Mucosa of stomach (tissue), 1 donor: Measurements from ENCODE around the gene ADCY1.

Experiments used
- H3K27me3 ChIP-seq: one replicate; pipeline ENCODE4 v1.7.0; 2013; ENCODE audit warnings: mild to moderate bottlenecking, low read length; ENCODE audit not compliant: control insufficient read depth, insufficient read depth
- H3K36me3 ChIP-seq: one replicate; pipeline ENCODE4 v1.7.0; 2013; ENCODE audit warnings: low read length; ENCODE audit not compliant: control insufficient read depth, insufficient read depth
- H3K4me1 ChIP-seq: one replicate; pipeline ENCODE4 v1.7.0; 2013; ENCODE audit warnings: mild to moderate bottlenecking, low read length; ENCODE audit not compliant: control insufficient read depth, insufficient read depth
- H3K4me3 ChIP-seq: one replicate; pipeline ENCODE4 v1.7.0; 2013; ENCODE audit warnings: low read length
- H3K9ac ChIP-seq: one replicate; pipeline ENCODE4 v1.7.0; 2013; ENCODE audit warnings: mild to moderate bottlenecking, low read length, moderate library complexity
- H3K9me3 ChIP-seq: one replicate; pipeline ENCODE4 v1.7.0; 2013; ENCODE audit warnings: mild to moderate bottlenecking, low read length, moderate library complexity; ENCODE audit not compliant: control insufficient read depth
- donor health status: Pancreatic carcinoma.

The ADCY1 gene

DNA sequence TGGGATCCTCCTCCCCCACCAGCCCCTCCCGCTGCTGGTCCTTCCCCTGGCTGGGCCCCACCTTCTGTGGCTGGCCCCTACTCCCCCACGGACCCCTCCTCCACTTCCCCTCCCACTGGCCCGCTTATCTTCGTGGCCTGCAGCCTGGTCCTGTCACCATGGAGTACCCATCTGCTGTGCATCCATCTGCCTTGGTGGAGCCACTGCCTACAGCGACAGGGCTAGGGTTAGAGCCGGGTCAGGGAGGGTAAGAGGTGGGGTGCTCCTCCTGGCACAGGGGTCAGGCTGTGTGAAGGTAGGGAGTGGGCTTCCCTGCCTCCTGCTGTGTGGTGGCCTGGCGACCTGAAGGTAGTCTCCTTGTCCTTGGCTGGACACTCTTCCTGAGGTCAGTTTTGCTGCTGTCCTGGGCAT, 5.2 kb downstream of the ADCY1 start:
- no peaks in the 10 kb centered on the region for H3K36me3 ChIP-seq
- H3K4me3 ChIP-seq: no peak overlapping the region
- H3K4me1 ChIP-seq: peaks cover 11% of the 10 kb centered on the region
- no peak overlapping the region for H3K9ac ChIP-seq
- peaks cover 24% of the 10 kb centered on the region for H3K27me3 ChIP-seq
- H3K9me3 ChIP-seq: no peaks in the 10 kb centered on the region

DNA sequence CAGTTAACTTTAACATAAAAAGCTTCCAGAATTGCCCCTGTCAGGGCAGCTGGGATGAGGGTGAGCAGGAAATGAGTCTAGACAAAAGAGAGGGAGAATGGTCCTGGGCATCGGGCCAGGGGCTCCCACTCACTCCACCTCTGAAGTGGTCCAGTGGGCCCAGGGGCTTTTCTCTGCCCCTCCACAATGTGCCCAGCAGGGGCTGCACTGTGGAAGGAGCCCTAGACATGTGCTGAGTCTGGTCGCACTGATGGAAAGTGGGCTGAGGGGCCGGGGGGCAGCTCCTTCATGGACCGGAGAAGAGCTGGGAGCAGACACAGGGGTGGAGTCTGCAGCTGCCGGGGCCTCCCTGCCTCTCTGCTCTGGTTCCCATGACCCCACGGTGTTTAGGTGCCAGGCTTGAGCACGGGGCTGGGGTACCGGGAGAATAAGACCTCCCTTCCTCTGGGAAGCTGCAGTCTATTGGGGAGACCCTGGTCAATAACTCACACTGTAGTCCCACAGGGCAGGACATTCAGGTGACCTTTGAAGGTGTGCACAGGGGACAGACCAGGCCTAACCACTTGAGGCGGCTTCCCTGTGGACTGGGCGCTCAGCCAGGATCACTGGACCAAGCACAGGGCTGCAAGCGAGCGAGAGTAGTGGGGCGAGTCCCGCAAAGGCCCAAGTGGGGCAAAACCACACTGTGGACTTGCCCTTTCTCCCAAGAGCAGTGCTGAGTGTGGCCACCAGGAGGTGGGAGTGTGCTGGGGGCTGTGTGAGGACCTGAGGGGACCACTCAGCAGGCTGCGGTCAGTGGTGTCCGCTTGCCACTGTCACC, 6.1 kb downstream of the ADCY1 start:
- H3K27me3 ChIP-seq: peaks cover 17% of the 10 kb centered on the region
- no peaks in the 10 kb centered on the region for H3K9me3 ChIP-seq
- H3K4me3 ChIP-seq: no peak overlapping the region
- H3K36me3 ChIP-seq: no peaks in the 10 kb centered on the region
- peaks cover 5% of the 10 kb centered on the region for H3K4me1 ChIP-seq
- no peak overlapping the region for H3K9ac ChIP-seq

DNA sequence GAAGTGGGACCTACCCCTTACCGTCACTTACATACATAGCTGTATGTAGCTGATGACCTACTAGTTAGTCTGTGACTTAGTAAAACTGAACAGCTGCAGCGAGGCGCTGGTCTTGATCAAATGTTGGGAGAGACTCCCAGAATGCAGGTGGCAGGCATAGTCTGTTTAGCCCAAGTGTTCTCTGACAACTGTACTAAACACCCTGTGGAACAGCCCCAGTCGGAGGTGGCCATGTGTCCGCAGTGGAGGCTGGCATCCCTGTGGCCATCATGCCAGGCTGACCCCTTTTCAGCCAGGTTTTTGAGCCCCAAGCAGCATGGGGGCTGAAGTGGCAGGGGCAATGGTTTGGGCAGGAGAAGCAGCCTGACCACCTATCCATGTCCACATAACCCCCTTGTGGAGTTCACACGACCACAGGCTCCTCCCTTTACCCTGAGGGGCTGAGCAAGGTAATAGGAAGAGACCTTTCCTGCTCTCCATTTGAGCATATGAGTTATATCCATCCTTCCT, 7.2 kb downstream of the ADCY1 start:
- Histone ChIP-seq H3K9ac (no peak overlapping the region), H3K4me3 (no peak overlapping the region), H3K9me3 (no peaks in the 10 kb centered on the region), H3K4me1 (no peaks in the 10 kb centered on the region), H3K27me3 (peaks cover 7% of the 10 kb centered on the region), H3K36me3 (no peaks in the 10 kb centered on the region)

DNA sequence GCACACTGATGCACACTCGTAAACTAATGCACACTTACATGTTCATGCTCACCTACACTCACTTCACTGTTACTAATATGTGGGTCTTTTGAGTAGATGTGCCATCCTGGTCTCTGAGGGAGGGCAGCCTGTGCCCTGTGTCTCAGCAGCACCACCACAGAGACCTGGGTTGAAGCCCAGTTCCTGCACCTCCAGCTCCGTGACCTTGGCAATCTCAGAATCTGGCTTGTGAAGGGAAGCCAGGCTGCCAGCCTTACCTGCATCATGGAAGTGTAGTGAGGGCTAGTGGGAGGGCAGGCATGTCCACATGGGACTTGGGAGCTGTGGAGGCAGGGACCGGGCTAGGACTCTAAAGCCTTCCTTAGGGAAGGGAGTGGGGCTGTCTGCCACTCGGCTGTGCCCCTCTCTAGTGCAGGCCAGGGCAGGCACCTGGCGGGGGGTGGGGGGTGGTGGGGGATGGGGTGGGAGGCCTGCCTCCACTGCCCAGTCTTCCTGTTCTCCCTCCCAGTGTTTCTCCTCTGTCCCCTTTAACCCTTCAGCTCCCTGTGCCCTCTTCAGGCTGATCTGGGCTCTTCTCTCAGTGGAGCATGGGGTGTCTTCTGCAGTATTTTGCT, 8.1 kb downstream of the ADCY1 start:
- Histone ChIP-seq H3K9me3 (no peaks in the 10 kb centered on the region), H3K4me1 (no peaks in the 10 kb centered on the region), H3K36me3 (no peaks in the 10 kb centered on the region), H3K9ac (no peak overlapping the region), H3K27me3 (peaks cover 5% of the 10 kb centered on the region), H3K4me3 (no peak overlapping the region)

DNA sequence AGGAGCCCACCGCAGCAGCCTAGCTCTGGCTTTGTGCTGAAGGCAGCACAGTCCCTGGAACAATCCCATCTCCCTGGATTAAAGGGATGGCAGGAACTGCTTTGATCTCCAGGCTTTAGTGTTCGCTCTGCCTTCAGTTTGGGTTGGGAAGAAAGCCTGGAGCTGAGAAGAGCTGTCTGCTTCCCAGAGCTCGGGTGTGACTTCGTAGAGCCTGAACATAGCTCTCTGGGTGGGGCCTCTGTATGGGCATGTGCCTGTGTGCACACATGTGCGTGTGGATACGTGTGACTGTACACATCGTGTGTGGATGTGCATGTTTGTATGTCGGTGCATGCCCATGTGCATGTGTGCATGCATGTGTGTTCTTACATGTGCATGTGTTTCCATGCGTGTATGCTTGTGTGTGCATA, 8.7 kb downstream of the ADCY1 start:
- Histone ChIP-seq H3K9ac (no peak overlapping the region), H3K4me3 (no peak overlapping the region), H3K27me3 (peaks cover 2% of the 10 kb centered on the region), H3K4me1 (no peaks in the 10 kb centered on the region), H3K36me3 (no peaks in the 10 kb centered on the region), H3K9me3 (no peaks in the 10 kb centered on the region)

DNA sequence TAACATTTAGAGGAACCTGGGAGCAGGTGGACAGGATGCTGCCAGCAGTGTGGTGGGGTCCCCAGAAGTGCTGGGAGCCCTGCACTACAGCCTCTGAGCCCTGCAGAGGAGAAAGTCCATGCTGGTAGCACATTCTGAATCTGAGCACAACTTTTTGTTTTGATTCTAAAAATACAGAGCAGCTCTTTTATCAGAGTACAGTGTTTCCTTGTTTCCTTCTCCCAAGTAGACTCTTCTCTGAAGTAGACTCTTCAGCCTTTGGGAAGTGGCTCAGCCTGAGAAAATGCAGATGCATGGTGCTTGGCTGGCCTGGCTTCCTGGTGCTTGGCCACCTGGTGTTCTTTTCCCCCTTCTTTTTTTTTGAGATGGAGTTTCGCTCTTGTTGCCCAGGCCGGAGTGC, 9.1 kb downstream of the ADCY1 start:
- Histone ChIP-seq H3K9ac (no peak overlapping the region), H3K4me3 (no peak overlapping the region), H3K4me1 (no peaks in the 10 kb centered on the region), H3K9me3 (no peaks in the 10 kb centered on the region), H3K27me3 (no peaks in the 10 kb centered on the region), H3K36me3 (no peaks in the 10 kb centered on the region)

DNA sequence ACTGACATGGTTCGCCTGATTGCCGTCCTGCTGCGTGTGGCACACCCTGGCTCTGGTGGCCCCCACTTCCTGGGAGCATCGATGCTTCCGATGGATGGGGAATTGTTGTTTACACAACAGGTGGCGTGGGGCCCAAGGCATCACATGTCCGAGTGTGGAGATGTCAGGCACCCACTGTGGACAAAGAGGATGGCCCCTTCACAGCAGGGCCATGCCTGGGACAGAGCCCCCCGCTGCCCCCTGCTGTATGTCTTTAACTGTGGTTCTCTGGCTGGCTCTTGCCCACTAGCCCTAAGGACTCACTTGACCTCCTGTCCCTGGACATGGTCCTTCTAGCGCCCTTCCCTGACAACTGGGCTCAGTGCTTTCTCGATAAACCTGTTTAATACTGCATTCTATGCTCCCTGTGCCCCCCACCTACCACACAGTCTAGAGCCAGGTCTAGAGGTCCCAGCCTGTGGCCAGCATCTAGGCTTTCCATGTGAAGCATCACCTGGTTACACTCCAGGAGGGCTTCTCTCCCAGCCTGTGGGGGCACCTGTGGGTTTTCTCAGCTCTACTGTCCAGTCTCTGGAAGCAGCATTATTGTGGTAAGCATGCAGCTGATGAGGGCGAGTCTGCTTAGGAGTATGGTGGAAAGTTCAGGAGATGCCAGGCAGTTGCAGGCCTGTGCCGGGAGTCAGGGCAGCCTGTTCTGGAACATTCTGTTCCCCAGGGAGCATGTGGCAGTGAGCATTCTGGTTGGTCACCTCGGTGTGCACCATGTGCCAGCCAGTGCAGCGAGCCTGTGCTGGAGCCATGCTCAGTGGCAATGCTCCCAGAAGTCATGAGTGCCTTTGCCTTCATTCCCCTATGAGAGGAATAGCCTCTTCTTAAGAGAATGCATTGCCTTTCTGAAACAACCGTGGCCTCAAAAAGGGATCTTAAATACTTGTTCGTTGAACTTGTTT, 10.4 kb downstream of the ADCY1 start:
- no peak overlapping the region for H3K9ac ChIP-seq
- no peak overlapping the region for H3K4me3 ChIP-seq
- no peaks in the 10 kb centered on the region for H3K4me1 ChIP-seq
- no peaks in the 10 kb centered on the region for H3K36me3 ChIP-seq
- H3K27me3 ChIP-seq: no peaks in the 10 kb centered on the region
- H3K9me3 ChIP-seq: no peaks in the 10 kb centered on the region

DNA sequence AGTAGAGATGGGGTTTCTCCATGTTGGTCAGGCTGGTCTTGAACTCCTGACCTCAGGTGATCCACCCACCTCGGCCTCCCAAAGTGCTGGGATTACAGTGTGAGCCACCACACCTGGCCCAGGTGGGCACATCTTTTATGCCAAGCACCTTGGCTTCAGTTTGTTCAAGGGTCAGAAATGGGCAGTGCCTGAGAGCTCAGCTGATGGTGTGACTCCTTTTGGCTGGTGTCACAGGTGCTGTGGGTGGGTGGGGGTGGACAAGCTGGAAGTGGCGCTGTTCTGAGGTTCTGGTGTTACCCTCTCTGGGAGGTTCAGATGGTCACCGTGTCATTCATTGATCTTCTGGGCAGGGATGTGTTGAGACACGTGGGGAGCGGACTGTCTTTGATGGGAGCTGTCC, 11.5 kb downstream of the ADCY1 start:
- H3K9me3 ChIP-seq: no peaks in the 10 kb centered on the region
- H3K36me3 ChIP-seq: no peaks in the 10 kb centered on the region
- no peaks in the 10 kb centered on the region for H3K4me1 ChIP-seq
- no peak overlapping the region for H3K9ac ChIP-seq
- H3K27me3 ChIP-seq: no peaks in the 10 kb centered on the region
- H3K4me3 ChIP-seq: no peak overlapping the region

DNA sequence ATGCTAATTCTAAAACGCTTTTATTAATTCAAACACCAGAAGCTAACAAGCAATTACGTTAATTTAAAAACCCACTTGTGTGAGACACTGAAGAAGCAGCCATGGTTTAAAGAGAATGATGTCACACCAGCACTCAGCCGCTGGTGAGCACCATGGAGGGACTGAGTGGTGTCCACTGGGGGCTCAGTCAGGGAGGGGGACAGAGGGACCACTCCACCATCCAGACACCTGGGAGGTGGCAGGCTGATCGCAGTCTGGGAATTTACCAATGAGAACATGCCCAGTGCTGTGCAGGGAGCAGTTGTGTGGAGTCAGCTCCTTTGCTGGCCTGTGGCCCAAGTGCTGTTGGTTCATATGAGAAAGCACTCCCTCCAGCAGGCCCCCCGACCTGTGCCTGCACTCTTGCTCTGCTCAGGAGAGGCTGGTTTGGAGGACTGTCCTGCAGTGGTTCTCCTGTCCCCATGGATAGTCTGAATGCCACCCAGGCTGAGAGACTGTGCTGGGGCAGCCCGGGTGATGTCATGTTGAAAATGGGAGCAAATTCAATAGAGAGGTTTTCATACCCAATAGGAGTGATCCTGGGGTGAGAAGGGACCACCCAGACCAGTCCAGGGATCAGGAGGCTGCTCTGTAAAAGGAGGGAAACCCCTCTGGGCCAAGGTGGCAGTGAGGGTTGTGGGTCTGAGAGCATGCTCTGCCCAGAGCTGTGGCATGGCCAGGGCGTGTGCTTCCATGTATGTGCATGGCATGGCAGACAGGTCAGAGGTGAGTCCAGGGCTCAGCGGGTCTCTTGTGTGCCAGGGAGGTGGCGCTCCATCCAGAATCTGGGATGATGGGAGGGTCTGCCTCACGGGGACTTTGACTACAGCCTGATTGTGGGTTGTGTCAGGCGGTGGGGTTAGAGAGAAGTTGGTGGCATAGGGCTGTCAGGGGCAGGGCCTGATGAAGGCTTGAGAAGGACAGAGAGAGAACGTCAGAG, 12.7 kb downstream of the ADCY1 start:
- no peaks in the 10 kb centered on the region for H3K4me1 ChIP-seq
- no peaks in the 10 kb centered on the region for H3K27me3 ChIP-seq
- H3K36me3 ChIP-seq: no peaks in the 10 kb centered on the region
- no peak overlapping the region for H3K4me3 ChIP-seq
- no peak overlapping the region for H3K9ac ChIP-seq
- H3K9me3 ChIP-seq: no peaks in the 10 kb centered on the region

DNA sequence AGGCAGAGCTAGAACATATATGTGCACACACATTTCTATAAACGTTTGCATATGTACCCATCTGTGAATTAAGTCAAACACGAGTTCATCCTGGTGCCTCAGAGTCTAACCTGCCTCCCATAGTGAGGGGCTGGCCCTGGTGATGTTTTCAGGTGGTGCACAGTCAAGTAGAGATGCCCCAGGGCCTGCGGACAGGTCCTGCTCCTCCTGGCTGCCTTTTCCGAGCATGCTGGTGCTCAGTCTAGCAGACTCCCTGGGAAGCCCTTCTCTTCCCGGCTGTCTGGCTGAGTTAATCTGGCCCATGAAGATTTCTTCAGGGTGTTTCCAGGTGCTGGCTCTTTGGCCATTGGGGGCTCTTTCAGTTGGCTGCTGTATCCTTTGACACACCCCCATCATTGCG, 14.3 kb downstream of the ADCY1 start:
- H3K4me1 ChIP-seq: no peaks in the 10 kb centered on the region
- no peak overlapping the region for H3K9ac ChIP-seq
- H3K36me3 ChIP-seq: no peaks in the 10 kb centered on the region
- no peak overlapping the region for H3K4me3 ChIP-seq
- H3K27me3 ChIP-seq: no peaks in the 10 kb centered on the region
- no peaks in the 10 kb centered on the region for H3K9me3 ChIP-seq

DNA sequence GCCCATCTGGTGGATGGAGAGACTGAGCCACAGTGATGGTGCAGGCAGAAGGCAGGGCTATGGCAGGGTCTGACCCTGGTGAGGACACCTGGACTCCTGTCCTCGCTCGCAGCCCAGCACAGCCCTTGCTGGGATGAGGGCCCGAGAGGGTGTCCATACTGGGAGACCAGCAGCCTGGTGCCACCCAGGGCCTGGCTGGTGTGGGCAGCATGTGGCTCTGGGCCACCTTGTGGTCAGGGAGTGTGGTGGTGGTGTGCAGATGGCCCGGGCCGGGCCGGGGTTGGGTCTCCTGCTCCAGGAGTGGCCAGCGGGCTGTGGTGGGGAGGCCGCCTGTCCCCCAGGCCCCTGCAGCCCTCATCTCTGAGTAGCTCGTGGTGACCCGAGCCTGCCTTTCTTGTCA, 14.9 kb downstream of the ADCY1 start:
- H3K4me3 ChIP-seq: no peak overlapping the region
- H3K9ac ChIP-seq: no peak overlapping the region
- no peaks in the 10 kb centered on the region for H3K27me3 ChIP-seq
- H3K4me1 ChIP-seq: no peaks in the 10 kb centered on the region
- H3K36me3 ChIP-seq: no peaks in the 10 kb centered on the region
- no peaks in the 10 kb centered on the region for H3K9me3 ChIP-seq
